Activated T-cell treated with anti-CD3 and anti-CD28 coated beads, Interleukin-2, amount 50 U/mL, for 1 hour (primary cell): Measurements from ENCODE around the gene KNDC1.
"Not testable (repeated sequence)": the region's sequence is repeated elsewhere in the genome, so short reads cannot be mapped to it uniquely, and the experiment has no call there.

Experiments used
- DNase-seq: peaks from one replicate; pipeline ENCODE4 v3.0.0-alpha.2; 2020

The KNDC1 gene

GRCh38 chr10:133226251-133226808, 66.3 kb downstream of the KNDC1 start:
- no peak for DNase-seq

GRCh38 chr10:133227256-133227655, 67.2 kb downstream of the KNDC1 start:
- DNase-seq, result no peak

- DNase-seq, result no peak
Measured at GRCh38 chr10:133229265-133230043, 69.4 kb downstream of the KNDC1 start.

- DNase-seq, result no peak
Measured at GRCh38 chr10:133230044-133230361, 70.0 kb downstream of the KNDC1 start, which contains the start of gene UTF1. Gene UTF1, plus strand, starts transcription at chr10:133230217. Its CDS starts 72 bp downstream, at chr10:133230289.

- no peak for DNase-seq
Measured at GRCh38 chr10:133230387-133231195, 70.6 kb downstream of the KNDC1 start.

- no peak for DNase-seq
Measured at GRCh38 chr10:133231244-133231945, 71.4 kb downstream of the KNDC1 start.

- DNase-seq, result no peak
Measured at GRCh38 chr10:133231946-133232574, 72.0 kb downstream of the KNDC1 start.

GRCh38 chr10:133234796-133235195, 74.8 kb downstream of the KNDC1 start:
- not testable (repeated sequence) for DNase-seq

GRCh38 chr10:133235265-133235855, 75.3 kb downstream of the KNDC1 start:
- no peak for DNase-seq

- peak; percentile 27 for DNase-seq
Measured at GRCh38 chr10:133235932-133236331, 75.9 kb downstream of the KNDC1 start.

GRCh38 chr10:133236401-133237240, 76.6 kb downstream of the KNDC1 start:
- DNase-seq, result peak; percentile 34

GRCh38 chr10:133237241-133237587, 77.2 kb downstream of the KNDC1 start:
- no peak for DNase-seq

- DNase-seq, result no peak
Measured at GRCh38 chr10:133237588-133238465, 77.8 kb downstream of the KNDC1 start, which contains the start of gene VENTX. Gene VENTX, plus strand, starts transcription at chr10:133237855. Its CDS starts 60 bp downstream, at chr10:133237915.

- DNase-seq, result no peak
Measured at GRCh38 chr10:133238466-133238804, 78.4 kb downstream of the KNDC1 start.

- no peak for DNase-seq
Measured at GRCh38 chr10:133239990-133240389, 80.0 kb downstream of the KNDC1 start.

- DNase-seq, result no peak
Measured at GRCh38 chr10:133241501-133242205, 81.6 kb downstream of the KNDC1 start.

GRCh38 chr10:133242611-133243356, 82.8 kb downstream of the KNDC1 start:
- DNase-seq, result no peak

GRCh38 chr10:133243593-133243992, 83.6 kb downstream of the KNDC1 start:
- no peak for DNase-seq
